NCI-H2107 treated with DMSO at 0.1 percent for 48 hours (cell line): ENCODE measurements around the gene DACH2.
"Not testable (repeated sequence)": the region's sequence is repeated elsewhere in the genome, so short reads cannot be mapped to it uniquely, and the experiment has no call there.

Experiments used
- DNase-seq: peaks from one replicate; lab custom pipeline; 2025; ENCODE audit not compliant: unreplicated experiment; lab: John Stamatoyannopoulos, UW

The DACH2 gene

DNA sequence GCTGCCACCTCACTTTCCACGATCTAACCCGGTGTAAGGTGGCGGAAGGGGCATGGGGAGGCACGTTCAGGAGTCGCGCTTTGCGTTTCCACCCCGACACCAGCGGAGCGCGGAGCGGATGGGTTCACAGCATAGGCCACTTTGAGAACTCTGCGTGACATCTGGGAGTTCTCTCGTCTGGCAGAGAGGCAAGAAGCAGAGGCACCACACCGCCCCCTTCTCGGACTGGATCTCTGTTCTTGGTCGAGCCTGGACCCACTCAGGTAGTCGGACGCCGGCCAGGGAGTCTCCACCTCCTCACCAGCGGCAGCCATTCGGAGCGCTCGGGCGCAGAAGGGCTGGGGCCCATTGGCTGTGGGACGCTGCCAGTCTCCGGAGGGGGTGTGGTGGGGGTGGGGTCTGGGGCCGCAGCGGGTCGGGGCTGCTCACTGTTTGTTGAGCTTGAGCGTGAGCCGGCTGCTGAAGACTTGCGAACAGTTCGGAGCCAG, at the start of gene DACH2:
Gene DACH2 (plus strand): TSS at position 428 of the 488 bp plus-strand sequence.
- DNase-seq: peak; percentile 3

DNA sequence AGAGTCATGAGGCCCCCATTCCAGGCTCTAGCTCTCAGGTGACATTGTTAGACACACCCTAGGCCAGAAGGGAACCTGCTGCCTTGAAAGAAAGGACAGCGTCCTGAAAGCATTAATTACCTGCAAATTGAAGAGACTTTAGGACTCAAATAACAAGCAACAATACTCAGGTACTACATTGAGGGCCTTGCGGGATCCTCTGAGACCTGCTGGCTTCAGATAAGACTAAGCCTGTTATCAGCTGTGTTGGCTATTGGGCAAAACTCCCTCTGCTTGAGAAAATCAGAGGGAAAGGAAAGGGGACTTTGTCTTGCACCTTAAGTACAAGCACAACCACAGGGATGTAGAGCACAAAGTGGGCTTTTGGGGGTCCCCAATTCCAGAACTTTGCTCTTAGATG, 45.9 kb upstream of the DACH2 start:
- DNase-seq: no peak

DNA sequence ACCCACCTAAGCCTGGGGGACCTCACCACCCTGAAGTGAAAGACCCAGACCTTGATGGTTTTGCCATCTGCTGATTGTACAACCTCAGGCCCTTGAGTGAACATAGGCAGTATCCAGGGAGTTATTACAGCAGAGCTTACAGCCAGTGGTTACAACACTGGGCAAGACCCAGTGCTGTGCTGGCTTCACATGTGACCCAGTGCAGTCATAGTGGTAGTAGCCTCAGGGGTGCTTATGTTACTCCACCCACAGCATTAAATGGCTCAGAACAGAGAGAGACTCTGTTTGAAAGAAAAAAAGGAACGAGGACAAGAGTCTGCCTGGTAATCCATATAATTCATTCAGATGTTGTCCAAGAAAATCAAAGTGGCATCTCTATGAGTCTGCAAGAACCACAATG, 45.2 kb upstream of the DACH2 start:
- DNase-seq: no peak

- no peak for DNase-seq
These were observed 43.7 kb upstream of the DACH2 start for GRCh38 chrX:86104526-86104925.

- DNase-seq: no peak
These were observed 26.3 kb upstream of the DACH2 start for GRCh38 chrX:86121916-86122315.

DNA sequence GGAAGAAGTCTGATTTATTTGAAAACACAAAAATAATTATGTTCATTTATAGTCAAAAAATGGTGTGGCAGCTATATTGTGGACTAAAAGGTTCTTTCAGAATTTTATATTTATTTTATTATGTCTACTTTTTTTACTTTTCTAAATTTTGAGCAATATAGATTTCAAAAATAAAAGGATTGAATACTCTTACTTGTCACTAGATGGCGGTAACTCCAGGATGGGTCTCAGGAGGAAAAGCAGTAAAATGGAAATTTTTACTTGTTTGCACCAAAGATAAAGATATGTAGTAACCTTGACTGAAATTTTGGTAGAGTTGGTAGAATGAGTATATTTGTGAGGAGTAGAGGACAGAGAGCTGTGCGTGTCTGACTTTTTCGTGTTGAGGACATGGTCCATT, 14.5 kb upstream of the DACH2 start:
- DNase-seq: no peak

DNA sequence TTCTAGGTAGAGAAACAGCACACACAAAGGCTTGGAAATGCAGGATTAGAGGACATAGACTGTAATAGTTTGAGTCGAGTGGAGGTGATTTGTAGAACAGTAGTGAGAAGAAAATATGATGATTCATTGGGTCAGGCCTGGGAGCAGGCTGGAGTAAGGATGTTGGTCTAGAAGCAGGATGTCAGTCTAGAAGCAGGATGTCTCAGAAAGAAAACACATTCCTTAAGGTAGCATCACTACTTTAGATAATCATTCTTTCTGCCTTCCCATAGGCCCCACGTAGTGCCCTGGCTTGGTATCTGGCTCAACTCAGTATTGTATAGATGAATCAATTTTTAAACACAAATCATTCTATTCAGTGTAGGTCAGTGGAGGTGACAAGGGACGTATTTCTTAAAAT, 11.2 kb upstream of the DACH2 start:
- DNase-seq: no peak

DNA sequence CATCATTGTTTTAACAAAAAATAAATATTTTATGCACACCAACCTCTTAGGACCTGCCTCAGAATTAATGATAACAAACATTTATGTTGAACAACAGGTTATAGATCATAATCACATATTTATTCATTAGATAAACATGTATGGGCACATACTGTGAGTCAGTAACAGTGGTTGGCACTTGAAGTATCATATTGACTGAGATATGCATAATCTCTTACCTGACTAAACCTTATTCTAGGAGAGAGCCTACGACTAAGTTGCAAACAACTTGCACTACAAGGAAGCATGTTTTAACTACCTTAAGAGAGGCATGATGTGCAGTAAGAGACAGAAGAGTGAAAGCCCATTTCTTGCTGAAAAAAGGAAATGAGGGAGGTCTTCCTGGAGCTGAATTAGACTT, 6.5 kb upstream of the DACH2 start:
- no peak for DNase-seq

DNA sequence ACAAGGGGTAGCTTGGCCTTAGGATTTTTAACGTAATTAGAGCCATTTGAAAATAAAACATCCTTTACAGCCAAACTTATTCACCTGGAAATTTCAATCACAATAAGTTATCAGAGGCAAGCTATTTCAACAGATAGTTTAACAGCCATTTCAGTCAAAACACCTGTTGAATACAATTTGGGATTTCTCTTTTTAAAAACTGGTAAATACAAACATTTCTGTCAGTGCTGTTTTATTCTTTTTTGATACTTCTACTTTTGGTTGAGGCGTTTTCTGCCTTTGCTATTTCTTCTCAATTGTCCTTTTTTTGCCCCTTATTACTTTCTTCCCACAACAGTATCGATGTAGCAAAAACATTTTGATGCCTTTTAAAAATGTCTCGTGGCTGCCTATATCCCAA, 2.1 kb upstream of the DACH2 start:
- no peak for DNase-seq

DNA sequence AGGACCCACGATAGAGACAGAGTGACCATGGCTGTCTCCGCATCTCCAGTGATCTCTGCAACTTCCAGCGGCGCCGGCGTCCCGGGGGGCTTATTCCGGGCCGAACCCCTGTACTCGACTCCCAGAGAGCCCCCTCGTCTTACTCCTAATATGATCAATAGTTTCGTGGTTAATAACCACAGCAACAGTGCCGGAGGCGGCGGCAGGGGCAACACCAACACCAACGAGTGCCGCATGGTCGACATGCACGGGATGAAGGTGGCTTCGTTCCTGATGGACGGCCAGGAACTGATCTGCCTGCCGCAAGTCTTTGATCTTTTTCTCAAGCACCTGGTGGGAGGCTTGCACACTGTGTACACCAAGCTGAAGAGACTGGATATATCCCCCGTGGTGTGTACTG, 343 bp downstream of the DACH2 start:
- DNase-seq: no peak

DNA sequence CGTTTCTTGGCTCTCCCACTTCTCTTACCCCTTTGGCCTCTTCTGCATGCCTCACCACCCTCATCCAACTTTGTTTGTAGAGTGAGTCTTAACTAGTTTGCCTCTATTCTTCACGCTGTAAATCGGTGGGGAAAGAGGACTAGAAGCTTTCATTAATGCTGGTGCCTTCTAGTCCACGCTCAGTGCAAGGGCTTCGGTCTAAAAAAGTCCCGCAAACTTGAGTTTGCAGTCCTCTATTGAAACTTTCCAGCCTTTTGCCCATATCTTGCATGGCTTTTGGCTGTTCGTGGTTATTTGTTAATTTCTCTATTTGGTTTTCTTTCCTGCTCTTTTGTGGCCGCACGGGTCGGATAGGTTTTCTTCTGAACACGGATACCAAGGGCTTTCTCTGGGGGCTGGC, 868 bp downstream of the DACH2 start:
- no peak for DNase-seq

- DNase-seq: no peak
These were observed 6.3 kb downstream of the DACH2 start for GRCh38 chrX:86154553-86154952.

GRCh38 chrX:86171366-86171765, 23.1 kb downstream of the DACH2 start:
- DNase-seq: no peak

- no peak for DNase-seq
These were observed 30.7 kb downstream of the DACH2 start for GRCh38 chrX:86178906-86179305.

DNA sequence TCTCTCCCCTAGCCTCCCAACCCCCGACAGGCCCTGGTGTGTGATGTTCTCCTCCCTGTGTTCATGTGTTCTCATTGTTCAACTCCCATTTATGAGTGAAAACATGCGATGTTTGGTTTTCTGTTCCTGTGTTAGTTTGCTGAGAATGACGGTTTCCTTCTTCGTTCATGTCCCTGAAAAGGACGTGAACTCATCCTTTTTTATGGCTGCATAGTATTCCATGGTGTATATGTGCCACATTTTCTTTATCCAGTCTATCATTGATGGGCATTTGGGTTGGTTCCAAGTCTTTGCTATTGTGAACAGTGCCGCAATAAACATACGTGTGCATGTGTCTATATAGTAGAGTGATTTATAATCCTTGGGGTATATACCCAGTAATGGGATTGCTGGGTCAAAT, 33.1 kb downstream of the DACH2 start:
- not testable (repeated sequence) for DNase-seq

DNA sequence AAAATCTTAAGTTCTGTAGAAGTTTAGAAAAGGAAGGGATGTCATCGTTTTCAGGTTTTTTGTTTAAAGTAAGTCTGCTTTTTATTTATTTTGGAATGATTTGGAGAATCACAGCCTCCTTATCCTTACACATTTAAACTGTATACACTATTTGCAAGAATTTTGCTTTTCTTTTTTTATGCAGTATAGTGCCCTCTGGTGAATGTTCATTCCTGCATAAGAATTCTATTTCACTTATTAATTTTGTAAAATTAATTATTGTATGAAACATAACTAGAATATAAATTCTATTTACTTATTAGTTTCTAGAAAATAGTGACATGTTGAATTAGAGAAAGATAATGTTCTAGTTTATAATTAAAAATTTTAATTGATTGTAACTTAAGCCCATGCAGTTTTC, 44.6 kb downstream of the DACH2 start:
- DNase-seq: no peak

DNA sequence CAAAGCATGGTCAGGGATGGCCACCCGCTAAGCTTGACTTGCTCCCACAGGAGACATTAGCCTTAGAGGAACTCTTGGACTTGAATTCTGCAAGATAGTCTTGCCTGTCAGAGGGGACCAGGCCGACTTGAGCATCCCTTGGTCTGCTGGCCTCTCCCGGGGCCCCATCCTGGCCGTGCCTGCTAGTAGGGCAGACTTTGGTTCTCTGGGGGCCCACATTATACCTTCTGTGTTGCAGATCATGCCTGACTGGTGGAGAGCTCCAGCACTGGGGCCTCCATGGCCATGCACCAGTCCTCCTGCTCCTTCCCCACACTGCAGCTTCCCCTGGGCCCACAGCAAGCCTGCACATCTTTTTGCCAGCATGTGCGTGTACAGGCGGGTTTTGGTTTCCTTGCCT, 46.5 kb downstream of the DACH2 start:
- DNase-seq: no peak

DNA sequence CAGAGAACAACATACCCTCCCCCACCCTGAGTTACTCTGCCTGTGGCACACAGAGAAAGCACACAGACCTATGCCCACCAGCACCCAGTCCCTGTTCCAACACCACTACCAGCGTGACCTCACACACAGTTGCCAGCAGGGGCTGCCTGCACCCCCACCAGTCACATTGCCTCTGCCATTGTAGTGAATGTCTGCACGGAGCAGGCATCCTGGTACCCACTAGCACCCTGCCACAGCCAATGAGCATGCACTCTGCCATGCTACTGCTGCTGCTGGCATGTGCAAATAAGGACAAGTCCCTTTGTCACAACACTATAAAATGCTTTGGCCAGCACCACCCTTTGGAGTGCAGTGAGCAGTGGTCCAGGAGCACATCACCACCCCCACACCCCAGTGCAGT, 47.1 kb downstream of the DACH2 start:
- no peak for DNase-seq

GRCh38 chrX:86197815-86198214, 49.6 kb downstream of the DACH2 start:
- no peak for DNase-seq

DNA sequence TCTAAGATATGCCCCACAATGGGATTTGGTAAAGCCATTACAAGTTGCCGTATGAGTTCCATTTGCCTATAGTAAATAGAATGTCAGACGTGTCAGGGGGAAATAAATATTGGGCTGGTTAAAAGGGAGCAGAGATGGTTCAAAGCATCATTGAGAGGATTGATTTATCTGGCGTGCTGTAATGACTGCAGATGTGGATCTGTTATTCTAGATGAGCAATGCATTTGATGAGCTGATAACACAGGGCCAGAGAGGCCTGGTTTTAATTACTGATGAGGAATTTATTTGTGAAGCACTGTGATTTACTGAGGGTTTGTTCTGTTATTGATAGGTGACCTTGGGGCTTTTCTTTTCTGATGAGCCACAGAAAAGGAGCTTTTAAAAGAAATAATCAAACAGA, 62.5 kb downstream of the DACH2 start:
- no peak for DNase-seq

GRCh38 chrX:86215260-86215659, 67.0 kb downstream of the DACH2 start:
- DNase-seq: peak; percentile 43

DNA sequence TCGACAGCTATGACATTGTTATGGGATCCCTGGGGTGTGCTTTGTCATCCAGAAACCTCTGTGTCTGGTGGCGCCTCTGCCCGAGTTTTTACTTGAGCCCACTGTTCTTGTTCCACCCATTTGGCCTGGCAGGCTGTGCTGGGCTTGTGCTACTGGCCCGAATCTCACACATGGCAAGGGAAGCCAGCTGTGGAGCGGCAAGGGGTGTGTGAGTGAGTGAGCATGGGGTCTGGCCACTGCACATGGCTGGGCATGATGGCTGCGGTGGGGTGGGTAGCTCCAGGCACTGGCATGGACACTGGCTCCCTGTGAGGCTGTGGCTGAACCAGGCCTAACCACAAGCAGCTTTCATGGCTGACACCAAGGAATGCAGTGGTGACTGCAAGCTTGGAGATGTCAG, 89.2 kb downstream of the DACH2 start:
- no peak for DNase-seq

DNA sequence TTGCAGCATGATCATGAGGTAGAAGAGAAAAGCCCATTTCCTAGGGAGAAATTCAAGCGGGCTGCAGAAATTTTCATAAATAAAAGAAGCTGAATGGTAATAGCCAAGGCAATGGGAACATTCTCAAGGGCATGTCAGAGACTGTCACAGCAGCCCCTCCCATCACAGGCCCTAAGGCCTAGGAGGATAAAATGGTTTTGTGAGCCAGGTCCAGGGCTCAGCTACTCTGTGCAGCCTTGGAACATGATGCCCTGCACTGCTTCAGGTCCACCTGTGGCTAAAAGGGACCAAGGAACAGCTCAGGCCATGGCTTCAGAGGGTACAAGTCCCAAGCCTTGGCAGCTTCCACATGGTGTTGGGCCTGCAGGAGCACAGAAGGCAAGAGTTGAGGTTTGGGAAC, 93.3 kb downstream of the DACH2 start:
- DNase-seq: no peak

DNA sequence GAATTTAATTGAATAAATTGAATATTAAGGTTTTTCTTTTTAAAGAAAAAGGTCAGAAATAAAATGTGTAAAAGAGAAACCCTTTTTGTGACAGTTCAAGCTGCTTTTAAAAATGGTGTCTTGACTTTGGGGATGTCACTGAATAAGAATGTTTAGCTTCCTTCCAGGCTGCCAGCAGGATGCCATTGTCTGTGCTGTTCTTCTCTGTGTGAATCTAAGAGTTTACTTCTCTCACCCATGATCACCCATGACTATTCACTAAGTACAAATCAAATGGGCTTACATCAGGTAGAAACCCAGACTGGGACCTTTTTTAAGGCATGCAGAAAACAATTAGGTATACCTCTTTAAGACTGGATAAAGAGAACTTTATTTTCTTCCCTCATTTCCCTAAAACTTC, 115.3 kb downstream of the DACH2 start:
- no peak for DNase-seq
